SKM-1 (cell line): ENCODE measurements around the gene PPP3R2.

Experiments used
- DNase-seq: peaks from one replicate; lab custom pipeline; 2025; ENCODE audit not compliant: unreplicated experiment; lab: John Stamatoyannopoulos, UW

The PPP3R2 gene, protein sequence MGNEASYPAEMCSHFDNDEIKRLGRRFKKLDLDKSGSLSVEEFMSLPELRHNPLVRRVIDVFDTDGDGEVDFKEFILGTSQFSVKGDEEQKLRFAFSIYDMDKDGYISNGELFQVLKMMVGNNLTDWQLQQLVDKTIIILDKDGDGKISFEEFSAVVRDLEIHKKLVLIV

DNA sequence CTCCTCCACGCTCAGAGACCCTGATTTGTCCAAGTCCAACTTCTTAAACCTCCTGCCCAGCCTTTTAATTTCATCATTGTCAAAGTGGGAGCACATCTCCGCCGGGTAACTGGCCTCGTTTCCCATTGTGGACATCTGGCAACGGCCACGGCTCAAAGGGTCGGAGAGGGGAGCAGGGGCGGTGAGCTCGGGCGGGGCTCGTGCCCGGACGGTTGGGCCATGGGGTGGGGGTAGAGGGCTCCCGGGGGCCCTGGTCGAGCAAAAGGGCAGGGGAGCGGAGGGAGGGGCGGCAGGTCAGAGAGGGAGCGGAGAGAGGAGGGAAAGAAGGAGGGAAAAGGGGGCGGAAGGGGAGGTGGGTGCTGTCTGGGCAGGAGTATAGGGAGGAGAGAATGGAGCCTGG is at the start of gene PPP3R2:
Gene PPP3R2, minus strand, starts transcription at position 174 of the 400 bp plus-strand sequence. Its CDS starts 48 bp downstream, at position 126.
- no peak for DNase-seq

GRCh38 chr9:101639785-101640665 is 45.3 kb upstream of the PPP3R2 start:
- DNase-seq: no peak

- no peak for DNase-seq
Measured at GRCh38 chr9:101639311-101639710, 44.5 kb upstream of the PPP3R2 start.

DNA sequence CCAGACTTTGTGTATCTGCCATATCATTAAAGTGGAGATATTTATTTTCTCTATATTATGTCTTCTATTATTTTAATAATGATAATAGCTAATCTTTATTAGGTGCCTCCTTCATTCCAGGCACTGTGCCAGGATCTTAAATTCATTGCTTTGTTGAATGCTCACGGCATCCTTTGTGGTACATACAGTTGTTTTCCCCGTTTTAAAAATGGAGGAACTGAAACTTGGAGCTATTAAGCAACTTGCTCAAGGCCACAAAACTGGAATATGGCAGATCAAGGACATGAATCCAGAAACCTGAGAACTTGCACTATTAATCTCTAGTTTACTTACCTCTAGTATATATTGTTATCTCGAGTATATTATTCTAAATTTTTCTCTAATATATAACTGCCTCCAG is 41.5 kb upstream of the PPP3R2 start:
- DNase-seq: no peak

DNA sequence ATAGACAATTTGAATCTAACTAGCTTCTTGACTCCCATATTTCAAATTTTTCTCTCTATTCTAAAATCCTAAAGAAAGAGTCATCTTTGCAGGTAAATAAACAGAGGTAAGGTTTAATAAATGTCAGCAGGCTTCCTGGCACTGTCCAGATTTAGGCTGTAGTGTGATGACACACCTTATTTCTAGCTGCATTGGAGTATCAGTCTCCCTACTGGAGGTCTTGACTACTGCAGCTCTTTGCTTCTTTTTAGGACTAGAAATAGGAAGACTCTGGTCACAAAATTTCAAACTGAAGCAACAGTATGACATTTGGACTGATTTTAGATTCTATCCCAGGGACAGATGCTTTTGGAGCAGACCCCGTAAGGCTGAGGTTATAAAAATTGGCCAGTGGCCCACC is 40.7 kb upstream of the PPP3R2 start:
- DNase-seq: no peak

GRCh38 chr9:101634741-101635409 is 40.1 kb upstream of the PPP3R2 start:
- no peak for DNase-seq

GRCh38 chr9:101632611-101633010 is 37.8 kb upstream of the PPP3R2 start:
- DNase-seq: no peak

GRCh38 chr9:101631892-101632291 is 37.1 kb upstream of the PPP3R2 start:
- DNase-seq: no peak

DNA sequence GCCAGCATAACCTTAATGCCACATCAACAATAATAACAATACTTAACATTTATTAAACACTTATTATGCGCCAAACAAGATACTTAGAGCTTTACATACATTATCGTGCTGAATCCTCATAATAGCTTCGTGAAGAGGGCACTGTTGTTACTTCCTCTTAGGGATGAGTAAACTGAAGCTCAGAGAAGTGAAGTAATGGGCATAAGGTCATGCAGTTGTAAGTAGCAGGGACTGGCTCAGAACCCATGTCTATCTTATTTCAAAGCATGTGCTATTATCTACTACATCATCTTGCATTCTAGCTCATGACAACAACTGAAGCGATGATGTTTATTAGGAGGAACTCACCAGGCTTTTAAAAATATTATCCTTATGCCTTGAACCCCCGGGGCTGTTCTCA is 34.9 kb upstream of the PPP3R2 start:
- no peak for DNase-seq

DNA sequence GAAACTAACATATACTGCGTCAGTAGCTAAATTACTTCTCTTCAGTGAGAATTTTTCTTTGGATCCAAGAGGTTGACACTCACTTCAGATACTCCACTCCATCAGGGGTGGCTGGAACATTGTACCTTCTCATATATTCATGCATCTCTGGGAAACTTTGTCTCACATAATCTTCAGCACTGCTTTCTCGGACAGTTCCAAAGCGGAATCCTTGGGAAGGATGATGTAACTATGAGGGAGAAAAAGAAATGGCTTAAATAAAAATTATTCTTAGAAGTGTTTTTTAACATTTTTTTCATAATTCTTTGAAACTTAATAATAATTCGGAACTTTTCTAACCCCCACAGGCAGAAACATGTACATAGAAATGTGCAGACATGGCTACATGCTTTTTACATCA is 33.4 kb upstream of the PPP3R2 start:
- no peak for DNase-seq

GRCh38 chr9:101626295-101626694 is 31.5 kb upstream of the PPP3R2 start:
- no peak for DNase-seq

DNA sequence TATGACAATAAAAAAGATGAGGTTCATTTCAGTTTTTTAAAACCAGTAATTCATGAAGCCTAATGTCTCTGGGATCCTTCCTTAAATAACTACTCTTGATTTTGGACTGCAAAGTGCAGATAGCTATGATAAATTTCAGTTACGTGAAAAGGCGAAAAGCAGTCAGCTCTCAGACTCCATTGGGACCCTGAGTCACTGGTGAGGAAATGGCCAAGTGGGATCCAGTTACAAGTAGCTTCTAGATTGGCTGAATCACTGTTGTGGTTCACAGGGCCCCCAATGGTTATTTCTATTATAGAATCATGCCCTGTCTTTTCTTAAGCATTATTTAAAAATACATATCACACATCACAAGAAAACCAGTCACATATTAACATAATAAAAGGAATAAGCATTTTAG is 31.1 kb upstream of the PPP3R2 start:
- no peak for DNase-seq

GRCh38 chr9:101620452-101620851 is 25.7 kb upstream of the PPP3R2 start:
- no peak for DNase-seq

GRCh38 chr9:101618698-101619097 is 23.9 kb upstream of the PPP3R2 start:
- DNase-seq: no peak

GRCh38 chr9:101605547-101605946 is 10.8 kb upstream of the PPP3R2 start:
- no peak for DNase-seq

GRCh38 chr9:101604296-101604695 is 9.5 kb upstream of the PPP3R2 start:
- no peak for DNase-seq

- DNase-seq: peak; percentile 3
Measured at GRCh38 chr9:101601904-101602765, 7.4 kb upstream of the PPP3R2 start.

DNA sequence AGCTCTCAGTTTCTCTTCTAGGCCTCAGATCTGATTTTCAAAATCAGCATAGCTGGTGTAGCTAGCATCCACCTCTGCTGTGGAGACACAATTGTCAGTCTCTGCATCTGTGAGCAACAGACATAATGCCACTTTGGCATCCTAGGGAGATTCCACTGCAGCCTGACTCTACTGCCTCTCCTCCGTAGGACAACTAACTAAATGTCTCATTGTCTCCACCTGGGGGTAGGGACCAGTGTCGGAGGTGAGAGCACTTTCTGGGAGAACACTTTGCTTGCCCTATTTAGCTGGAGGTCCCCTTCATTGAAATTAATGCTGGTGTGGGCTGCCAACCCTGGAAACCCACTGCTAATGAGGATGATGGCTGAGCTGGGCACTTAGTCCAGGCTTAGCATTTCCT is 1.4 kb downstream of the PPP3R2 start:
- no peak for DNase-seq

- no peak for DNase-seq
Measured at GRCh38 chr9:101592788-101593187, 2.0 kb downstream of the PPP3R2 start.

DNA sequence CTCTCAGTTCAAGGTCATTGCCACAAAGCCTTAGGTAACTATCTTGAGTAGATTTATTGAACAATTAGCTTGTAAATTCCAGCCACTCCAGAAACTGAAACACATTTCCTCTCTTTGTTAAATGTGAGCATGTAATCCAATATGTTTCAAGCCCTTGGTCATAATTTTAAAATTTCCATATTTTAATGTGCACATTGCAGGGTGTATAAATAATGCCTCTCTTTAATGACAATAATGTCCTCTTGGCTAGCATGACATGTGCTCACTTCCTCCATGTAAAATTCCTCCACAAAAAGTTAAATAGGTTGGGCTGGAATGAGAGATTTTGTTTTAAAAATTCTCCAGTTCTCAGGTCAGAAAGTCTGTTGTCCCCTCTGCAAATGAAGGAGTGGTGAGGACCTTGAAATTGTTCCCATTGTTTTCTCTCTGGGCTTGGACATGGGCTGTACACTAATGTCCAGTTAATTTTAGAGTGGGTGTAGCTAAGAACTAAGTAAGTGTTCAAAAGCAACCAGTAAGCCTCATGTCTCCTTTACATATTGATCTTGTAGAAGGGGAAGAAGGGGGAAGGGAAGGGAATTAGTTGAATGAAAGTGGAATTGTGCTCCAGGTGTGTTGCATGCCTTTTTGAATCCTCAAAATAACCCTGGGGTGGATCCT is 2.9 kb downstream of the PPP3R2 start:
- DNase-seq: no peak

DNA sequence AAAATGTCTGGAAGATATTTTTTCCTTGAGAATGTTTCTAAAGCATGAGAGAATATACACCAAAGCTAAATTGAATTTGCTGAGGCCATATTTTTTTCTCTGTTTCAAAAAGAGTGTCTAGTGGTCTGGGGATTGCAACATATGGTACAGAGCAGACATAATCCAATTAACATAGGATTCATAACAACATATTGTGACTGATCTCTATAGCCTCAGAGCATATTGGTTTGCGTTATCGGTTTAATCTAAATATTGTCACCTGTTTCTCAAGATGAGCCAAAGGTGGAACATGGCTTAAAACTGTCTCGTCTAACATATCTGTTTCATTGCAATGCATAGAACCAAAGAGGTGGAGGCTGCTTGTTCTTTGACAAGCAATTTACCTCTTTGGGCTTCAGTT is 3.9 kb downstream of the PPP3R2 start:
- no peak for DNase-seq
